Measurements from ENCODE around the gene GFAP.

The GFAP gene

DNA sequence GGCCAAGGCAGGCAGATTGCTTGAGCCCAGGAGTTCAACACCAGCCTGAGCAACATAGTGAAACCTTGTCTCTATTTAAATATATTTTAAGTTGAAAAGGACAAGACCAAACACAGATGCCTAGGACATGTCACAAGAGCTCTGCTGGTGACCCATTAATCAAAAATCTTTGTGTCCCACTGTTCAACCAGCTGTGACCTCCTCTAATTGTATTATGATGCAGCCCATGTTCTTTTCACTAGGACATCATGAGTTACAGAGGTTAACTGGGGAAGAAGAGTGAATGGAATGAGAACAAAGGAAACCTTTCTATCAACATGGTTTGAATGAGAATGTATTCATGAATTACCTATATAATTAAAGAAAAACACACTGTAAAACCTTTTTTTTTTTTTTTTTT, 23.1 kb downstream of the GFAP start:
- TF ChIP-seq, protein P1, sequence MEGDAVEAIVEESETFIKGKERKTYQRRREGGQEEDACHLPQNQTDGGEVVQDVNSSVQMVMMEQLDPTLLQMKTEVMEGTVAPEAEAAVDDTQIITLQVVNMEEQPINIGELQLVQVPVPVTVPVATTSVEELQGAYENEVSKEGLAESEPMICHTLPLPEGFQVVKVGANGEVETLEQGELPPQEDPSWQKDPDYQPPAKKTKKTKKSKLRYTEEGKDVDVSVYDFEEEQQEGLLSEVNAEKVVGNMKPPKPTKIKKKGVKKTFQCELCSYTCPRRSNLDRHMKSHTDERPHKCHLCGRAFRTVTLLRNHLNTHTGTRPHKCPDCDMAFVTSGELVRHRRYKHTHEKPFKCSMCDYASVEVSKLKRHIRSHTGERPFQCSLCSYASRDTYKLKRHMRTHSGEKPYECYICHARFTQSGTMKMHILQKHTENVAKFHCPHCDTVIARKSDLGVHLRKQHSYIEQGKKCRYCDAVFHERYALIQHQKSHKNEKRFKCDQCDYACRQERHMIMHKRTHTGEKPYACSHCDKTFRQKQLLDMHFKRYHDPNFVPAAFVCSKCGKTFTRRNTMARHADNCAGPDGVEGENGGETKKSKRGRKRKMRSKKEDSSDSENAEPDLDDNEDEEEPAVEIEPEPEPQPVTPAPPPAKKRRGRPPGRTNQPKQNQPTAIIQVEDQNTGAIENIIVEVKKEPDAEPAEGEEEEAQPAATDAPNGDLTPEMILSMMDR (IDR thresholded peaks at IDR 0.05; ENCODE audit: borderline replicate concordance, control extremely low read depth, extremely low read depth, insufficient read depth, missing control alignments): no peak
- no peak for DNase-seq (ENCODE audit: low spot score)
- in situ Hi-C loops (cut with MboI; ENCODE audit: low sequenced_read_pairs, unreplicated experiment): no loop called here

DNA sequence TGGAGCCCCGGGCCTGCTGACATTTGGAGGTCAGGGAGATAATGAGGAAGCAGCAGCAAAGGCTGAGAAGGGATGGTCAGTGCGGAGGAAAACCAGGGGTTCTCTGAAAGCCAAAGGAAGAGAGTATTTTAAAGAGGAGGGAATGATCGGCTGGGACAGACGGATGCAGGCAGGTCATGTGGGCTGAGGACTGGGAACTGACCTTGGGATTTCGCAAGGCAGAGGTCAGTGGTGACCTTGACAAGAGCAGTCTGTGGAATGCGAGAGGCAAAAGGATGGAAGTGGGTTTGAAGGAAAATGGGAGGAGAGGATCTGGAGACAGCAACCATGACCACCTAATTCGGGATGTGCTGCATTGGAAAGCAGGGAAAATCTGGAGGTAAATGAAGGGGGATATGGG, 26.3 kb downstream of the GFAP start:
- DNase-seq (ENCODE audit: low spot score): no peak
- in situ Hi-C loops (cut with MboI; ENCODE audit: low sequenced_read_pairs, unreplicated experiment): no loop called here

DNA sequence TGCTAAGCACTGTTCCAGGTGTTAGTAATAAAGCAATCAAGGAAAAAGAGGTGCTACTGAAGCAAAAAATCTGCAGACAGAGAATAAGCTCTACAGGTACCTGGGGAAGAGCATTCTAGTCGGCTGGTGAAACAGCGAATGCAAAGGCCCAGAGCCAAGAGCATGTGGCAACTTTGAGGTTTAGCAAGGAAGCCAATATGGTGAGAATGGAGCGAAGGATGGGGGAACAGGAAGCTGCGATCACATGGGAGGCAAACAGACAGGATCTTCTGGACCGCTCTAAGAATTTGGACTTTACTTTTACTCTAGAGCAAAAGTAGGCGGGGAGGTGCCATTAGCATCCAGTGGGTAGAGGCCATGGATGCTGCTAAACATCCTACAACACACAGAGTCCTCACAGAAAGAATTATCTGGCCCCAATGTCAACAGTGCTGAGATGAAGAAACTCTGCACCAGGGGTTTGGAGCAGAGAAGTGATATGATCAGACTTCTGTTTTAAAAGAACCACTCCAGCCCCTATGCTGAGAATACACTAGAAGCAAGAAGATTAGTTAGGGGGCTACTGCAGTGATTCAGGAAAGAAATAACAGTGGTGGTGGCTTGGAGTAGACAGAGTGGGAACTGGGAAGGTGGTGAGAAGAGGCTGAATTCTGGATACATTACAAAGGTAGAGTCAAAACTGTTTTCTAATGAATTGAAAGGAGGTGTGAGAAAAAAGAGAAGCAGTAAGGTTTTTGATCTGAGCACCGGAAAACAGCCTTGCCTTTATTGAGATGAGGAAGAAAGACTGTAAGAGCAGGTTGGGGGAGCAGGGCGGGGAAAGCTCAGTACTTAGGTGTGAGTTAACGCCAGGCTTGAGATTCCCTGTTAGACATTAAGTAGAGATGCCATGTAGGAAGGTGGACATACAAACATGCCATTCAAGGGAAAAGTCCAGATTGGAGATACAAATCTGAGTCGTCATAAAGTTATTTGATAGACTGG, 27.0 kb downstream of the GFAP start:
- DNase-seq (ENCODE audit: low spot score): no peak
- in situ Hi-C loops (cut with MboI; ENCODE audit: low sequenced_read_pairs, unreplicated experiment): no loop called here
- TF ChIP-seq, protein P1 (IDR thresholded peaks at IDR 0.05; ENCODE audit: borderline replicate concordance, control extremely low read depth, extremely low read depth, insufficient read depth, missing control alignments): no peak

More for the DNA sequence above, 26.3 kb downstream of the GFAP start:
- TF ChIP-seq, protein P1 (IDR thresholded peaks at IDR 0.05; ENCODE audit: borderline replicate concordance, control extremely low read depth, extremely low read depth, insufficient read depth, missing control alignments): no peak

DNA sequence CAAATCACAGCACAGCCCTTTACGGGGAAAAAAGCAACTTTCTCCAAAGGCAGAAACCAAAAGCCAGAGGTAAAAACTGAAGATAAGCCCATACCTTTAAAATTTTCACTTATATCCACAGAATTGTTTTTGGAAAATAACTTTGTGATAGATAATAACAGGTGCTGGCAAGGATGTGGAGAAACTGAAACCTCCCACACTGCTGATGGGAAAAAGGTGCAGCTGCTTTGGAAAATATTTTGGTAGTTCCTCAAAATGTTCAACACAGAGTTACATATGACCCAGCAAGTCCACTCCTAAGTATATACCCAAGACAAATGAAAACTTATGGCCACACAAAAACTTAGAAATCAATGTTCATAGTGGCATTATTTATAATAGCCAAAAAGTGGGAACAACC, 28.3 kb downstream of the GFAP start:
- in situ Hi-C loops (cut with MboI; ENCODE audit: low sequenced_read_pairs, unreplicated experiment): no loop called here
- TF ChIP-seq, protein P1 (IDR thresholded peaks at IDR 0.05; ENCODE audit: borderline replicate concordance, control extremely low read depth, extremely low read depth, insufficient read depth, missing control alignments): no peak
- DNase-seq (ENCODE audit: low spot score): no peak

DNA sequence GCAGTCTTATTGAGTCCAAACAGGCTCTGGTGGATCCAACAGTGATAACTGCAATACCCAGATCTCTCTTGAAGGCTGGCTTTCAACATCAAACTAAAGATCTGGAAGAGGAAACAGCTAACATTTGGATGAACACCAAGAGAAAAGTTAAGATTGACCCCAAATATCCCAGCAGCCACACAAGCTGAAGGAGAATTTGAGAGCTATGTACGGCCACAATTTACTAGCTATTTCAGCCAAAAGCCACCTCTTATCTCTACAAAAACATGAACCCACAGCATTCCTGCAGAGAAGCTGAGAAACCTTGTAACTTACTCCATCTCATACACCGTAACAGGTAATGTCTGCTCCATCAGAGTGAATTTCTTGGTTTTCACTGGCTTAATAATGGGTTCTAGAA, 30.4 kb downstream of the GFAP start:
- TF ChIP-seq, protein P1 (IDR thresholded peaks at IDR 0.05; ENCODE audit: borderline replicate concordance, control extremely low read depth, extremely low read depth, insufficient read depth, missing control alignments): no peak
- no peak for DNase-seq (ENCODE audit: low spot score)
- in situ Hi-C loops (cut with MboI; ENCODE audit: low sequenced_read_pairs, unreplicated experiment): no loop called here

DNA sequence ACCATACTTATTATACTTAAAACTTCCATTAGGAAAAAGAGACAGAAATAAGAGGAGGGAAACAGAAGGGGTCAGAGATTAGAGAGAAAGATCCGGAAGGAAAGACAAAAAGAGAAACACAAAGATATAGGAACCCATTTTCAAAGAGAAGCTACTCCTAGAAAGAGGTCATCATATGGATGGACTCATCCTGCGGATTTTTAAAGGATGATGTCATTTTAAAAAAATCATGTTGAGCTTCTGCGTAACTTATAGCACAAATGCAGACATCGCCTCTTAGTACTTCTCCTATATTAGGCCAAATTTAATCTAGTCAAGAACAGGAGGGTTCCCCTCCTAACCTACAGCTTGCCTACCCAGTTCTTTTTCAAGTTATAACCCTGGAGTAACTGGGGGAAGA, 34.2 kb downstream of the GFAP start:
- TF ChIP-seq, protein P1 (IDR thresholded peaks at IDR 0.05; ENCODE audit: borderline replicate concordance, control extremely low read depth, extremely low read depth, insufficient read depth, missing control alignments): no peak
- in situ Hi-C loops (cut with MboI; ENCODE audit: low sequenced_read_pairs, unreplicated experiment): no loop called here
- no peak for DNase-seq (ENCODE audit: low spot score)

Data from GM13976 (cell line).